Subcutaneous adipose tissue (tissue), 4 donors: ENCODE data around the gene XRCC1. TPM values are rescaled to one million over a fixed set of nuclear protein-coding genes. Genes with fewer than 3 reads are reported as not detected.

ENCODE experiments used
- CTCF ChIP-seq: fragments of 450-650 bp; IDR thresholded peaks from one replicate; pipeline ENCODE4 v1.5.1; 2016; ENCODE audit warnings: low read depth, mild to moderate bottlenecking, control low read depth, antibody characterized with exemption, moderate library complexity
- total RNA-seq, 4 donors: library from RNA; depleted of rRNA; stranded (reverse); fragments of >200 nt; gene quantifications; one replicate each; pipeline ENCODE4 v1.1.0, GENCODE V29; 2016

Gene XRCC1
- total RNA-seq, 4 donors from 2014 or later: 10.6 to 24.1 (median 19.2) TPM

DNA sequence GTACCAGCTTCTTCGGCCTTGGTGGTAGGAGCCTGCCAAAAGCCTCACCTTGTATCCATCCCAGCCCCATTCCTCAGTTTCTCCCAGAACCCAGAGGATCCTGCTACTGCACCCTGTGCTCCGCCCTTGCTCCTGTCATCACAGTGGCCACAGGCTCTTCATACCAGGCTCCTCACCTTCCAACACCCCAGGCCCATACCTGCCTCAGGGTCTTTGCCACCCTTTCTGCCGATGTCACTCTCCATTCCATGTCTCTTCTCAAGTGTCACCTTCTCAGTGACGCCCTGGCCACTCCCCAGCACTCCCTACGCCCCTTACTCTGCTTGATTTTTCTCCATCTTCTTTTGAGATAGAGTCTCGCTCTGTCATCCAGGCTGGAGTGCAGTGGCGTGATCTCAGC lies 34.5 kb upstream of the XRCC1 start:
- TF ChIP-seq CTCF: no peak

DNA sequence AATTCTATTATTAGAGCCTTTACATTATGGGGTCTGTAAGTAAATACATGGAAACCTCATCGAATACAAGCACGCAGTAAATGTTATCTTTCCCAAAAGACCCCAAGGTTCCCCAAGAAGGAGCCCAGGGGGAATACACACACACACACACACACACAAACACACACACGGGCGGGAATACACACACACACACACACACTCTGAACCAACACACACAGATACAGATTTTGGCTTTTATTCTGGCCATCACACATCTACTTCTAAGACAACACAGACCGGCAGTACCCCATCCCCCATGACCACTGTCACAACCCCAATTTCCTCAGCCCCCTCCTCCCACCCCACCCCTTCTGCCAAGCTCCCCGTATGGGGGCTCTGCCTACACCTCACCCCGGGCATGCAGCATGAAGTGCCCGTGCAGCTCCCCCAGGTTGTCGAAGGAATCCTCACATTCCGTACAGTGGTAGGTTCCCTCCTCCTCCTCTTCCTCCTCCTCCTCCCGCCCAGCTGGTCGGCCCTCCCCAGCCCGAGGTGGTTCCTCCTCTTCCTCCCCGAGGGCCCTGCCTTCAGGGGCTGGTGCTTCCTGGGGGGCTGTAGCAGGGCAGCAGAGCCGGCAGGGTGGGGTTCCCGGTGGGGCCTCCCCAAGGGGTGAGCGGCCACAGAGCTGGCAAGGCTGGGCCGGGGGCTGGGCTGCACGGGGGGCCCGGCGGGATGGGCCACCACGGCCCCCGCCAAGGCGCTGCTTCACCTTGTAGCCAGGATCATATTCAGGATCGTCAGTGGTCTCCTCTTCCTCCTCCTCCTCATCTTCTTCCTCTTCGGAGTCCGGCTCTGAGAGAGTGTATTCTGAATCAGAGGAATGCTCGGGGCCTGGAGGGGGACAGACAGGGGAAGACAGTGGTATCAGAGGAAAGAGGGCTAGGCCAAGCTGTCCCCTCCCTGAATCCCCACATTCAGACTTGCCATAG lies 32.2 kb upstream of the XRCC1 start:
- no peak for TF ChIP-seq CTCF

- TF ChIP-seq CTCF: no peak
These were observed 31.4 kb upstream of the XRCC1 start for GRCh38 chr19:43606569-43607229.

DNA sequence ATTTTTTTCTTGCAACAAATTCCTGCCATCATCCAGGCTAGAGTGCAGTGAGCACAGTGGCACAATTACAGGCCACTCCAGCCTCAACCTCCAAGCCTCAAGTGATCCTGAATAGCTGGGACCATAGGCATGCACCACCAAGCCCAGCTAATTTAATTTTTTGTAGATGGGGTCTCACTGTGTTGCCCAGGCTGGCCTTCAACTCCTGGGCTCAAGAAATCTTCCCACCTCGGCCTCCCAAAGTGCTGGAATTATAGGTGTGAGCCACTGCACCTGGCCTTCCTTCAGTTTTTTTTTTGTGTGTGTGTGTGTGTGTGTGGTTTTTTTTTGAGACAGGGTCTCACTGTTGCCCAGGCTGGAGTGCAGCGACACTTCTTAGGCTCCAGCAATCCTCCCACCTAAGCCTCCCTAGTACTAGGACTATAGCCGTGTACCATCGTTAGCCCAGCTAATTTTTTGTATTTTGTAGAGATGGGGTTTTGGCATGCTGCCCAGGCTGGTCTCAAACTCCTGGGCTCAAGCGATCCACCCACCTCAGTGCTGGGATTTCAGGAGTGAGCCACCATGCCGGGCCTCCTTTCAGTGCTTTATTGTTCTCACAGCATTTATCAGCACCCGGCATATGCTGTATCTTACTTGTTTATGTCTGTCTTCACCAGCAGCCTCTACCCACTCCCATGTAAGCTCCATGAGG lies 30.7 kb upstream of the XRCC1 start:
- no peak for TF ChIP-seq CTCF

DNA sequence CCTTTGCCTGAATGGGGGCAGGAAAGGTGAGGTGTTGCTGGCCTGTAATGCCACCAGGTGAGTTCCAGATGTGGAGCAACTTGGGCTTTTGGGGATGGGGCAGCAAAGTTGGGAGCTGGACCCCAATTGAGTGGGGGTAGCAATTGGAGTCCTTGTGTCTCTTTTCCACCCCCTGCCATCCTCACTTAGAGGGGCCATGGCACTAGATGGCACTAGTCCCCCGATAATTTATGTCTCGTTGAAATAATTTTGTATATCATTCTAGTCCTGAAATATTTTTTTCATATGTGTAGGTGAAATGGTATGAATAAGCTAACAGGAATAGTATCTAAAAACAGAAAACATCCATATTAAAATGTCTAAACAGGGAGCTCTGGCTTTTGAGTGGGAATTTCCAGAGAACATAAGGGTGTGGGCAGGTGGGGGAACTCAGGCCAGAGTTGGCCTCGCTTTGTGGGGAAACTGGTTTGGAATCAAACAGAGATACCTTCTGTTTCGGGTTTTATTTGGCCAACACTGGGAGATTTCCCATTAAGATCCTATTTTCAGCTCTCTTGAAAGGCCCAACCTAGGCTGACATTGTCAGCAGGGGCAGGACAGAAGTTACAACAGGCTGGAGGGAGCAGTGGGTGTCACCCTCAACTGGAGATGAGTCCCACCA lies 24.4 kb upstream of the XRCC1 start:
- no peak for TF ChIP-seq CTCF

DNA sequence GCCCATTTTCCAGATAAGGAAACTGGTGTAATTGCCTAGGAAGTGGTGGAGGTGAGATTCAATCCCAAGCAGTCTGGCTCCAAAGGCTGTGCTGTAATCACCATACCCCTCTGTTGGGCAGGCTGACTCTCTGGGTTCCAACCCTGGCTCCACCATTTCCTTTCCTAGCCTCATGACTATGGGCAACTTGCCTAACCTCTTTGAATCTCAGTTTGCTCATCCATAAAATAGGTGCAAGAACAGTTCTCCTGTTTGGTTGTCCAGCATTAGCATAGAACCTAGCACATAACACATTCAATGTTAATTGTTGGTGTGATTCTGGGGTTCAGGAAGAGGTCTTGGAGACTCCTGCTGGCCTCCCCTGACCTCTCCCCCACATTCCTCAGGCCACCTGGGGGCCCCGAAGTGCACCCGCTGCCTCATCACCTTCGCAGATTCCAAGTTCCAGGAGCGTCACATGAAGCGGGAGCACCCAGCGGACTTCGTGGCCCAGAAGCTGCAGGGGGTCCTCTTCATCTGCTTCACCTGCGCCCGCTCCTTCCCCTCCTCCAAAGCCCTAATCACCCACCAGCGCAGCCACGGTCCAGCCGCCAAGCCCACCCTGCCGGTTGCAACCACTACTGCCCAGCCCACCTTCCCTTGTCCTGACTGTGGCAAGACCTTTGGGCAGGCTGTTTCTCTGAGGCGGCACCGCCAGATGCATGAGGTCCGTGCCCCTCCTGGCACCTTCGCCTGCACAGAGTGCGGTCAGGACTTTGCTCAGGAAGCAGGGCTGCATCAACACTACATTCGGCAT lies 23.3 kb upstream of the XRCC1 start:
- no peak for TF ChIP-seq CTCF
